Activated CD8-positive, alpha-beta T cell treated with anti-CD3 and anti-CD28 coated beads for 36 hours (primary cell): ENCODE data around the gene NIT2. TPM values are rescaled to one million over a fixed set of nuclear protein-coding genes. Genes with fewer than 3 reads are reported as not detected.
"Not testable (repeated sequence)": the region's sequence is repeated elsewhere in the genome, so short reads cannot be mapped to it uniquely, and the experiment has no call there.

Experiments used
- ATAC-seq: fragments of 200-7000 bp; cut with Tn5 transposase; one replicate; pipeline ENCODE4 v1.10.0; 2021; ENCODE audit warnings: mild to moderate bottlenecking, moderate library complexity
- CTCF ChIA-PET: fragments of 350-600 bp; sonication (Branson Sonifier 250); formaldehyde crosslinking; loops from one replicate; lab custom pipeline; 2021; ENCODE audit warnings: antibody characterized with exemption; lab: Charles Lee
- POLR2A ChIA-PET: fragments of 350-600 bp; sonication (Branson Sonifier 250); formaldehyde crosslinking; loops from one replicate; lab custom pipeline; 2021; ENCODE audit warnings: antibody characterized with exemption; lab: Charles Lee
- DNase-seq: peaks from one replicate; pipeline ENCODE4 v3.0.0-alpha.2; 2020
- H3K27ac Mint-ChIP-seq: one replicate; pipeline ENCODE4 v1.8.0; 2021; ENCODE audit warnings: mild to moderate bottlenecking, mixed read lengths
- H3K27me3 Mint-ChIP-seq: one replicate; pipeline ENCODE4 v1.8.0; 2021; ENCODE audit warnings: mixed read lengths
- H3K36me3 Mint-ChIP-seq: one replicate; pipeline ENCODE4 v1.8.0; 2021; ENCODE audit warnings: low read depth, mixed read lengths
- H3K4me1 Mint-ChIP-seq: one replicate; pipeline ENCODE4 v1.8.0; 2021; ENCODE audit warnings: low read depth, mixed read lengths
- H3K4me3 Mint-ChIP-seq: one replicate; pipeline ENCODE4 v1.8.0; 2021; ENCODE audit warnings: mild to moderate bottlenecking, moderate library complexity, mixed read lengths
- H3K9me3 Mint-ChIP-seq: one replicate; pipeline ENCODE4 v1.8.0; 2021; ENCODE audit warnings: mixed read lengths
- CTCF ChIP-seq: fragments of 200-600 bp; IDR thresholded peaks from one replicate; pipeline ENCODE4 v1.8.0; 2022; ENCODE audit warnings: antibody characterized with exemption, mild to moderate bottlenecking
- intact Hi-C: fragments of 100-400 bp; cut with micrococcal nuclease; formaldehyde crosslinking; loops from one replicate; pipeline ENCODE4 v1.10.0; 2022
- total RNA-seq, 2 experiments: library from RNA; stranded (reverse); gene quantifications; one replicate each; pipeline ENCODE4 v1.2.3, GENCODE V29; 2021

The NIT2 gene
- total RNA-seq, 2 experiments from 2014 or later, result 64.2 TPM

GRCh38 chr3:100333051-100333450, 1.5 kb upstream of the NIT2 start:
- H3K4me3 Mint-ChIP-seq, result no peak overlapping the region

GRCh38 chr3:100333970-100334487, 528 bp upstream of the NIT2 start:
- Mint-ChIP-seq H3K4me3 (peak overlapping the region; percentile 85), H3K27ac (peak overlapping the region; percentile 72), H3K9me3 (no peaks in the 10 kb centered on the region), H3K36me3 (peaks cover 7% of the 10 kb centered on the region), H3K27me3 (no peaks in the 10 kb centered on the region), H3K4me1 (peaks cover 15% of the 10 kb centered on the region)
- TF ChIP-seq CTCF, result no peak
- CTCF ChIA-PET, result interaction anchor here (0.7 to 3.0 kb wide), 4 partner anchors 11 to 38 kb away, joined by 3 to 15 read pairs (median 4); no protein-coding TSS in a partner anchor
- POLR2A ChIA-PET, result interaction anchor here (2.4 to 3.9 kb wide), 3 partner anchors 23 to 67 kb away, joined by 7 to 34 read pairs (median 9); partner anchors contain the start of genes LNP1 and TOMM70
- ATAC-seq, result peak; percentile 25
- peak; percentile 40 for DNase-seq
- intact Hi-C loops, result no loop called here

More at GRCh38 chr3:100333051-100333450, 1.5 kb upstream of the NIT2 start:
- ChIA-PET CTCF (interaction anchor here (1.2 to 3.0 kb wide), 3 partner anchors 17 to 423 kb away, joined by 3 to 15 read pairs (median 5); no protein-coding TSS in a partner anchor), POLR2A (interaction anchor here (3.9 kb wide), 1 partner anchor 68 kb away, joined by 34 read pairs; the partner anchor contains the start of genes LNP1 and TOMM70)
- H3K27me3 Mint-ChIP-seq, result no peaks in the 10 kb centered on the region
- H3K36me3 Mint-ChIP-seq, result peaks cover 2% of the 10 kb centered on the region
- no peaks in the 10 kb centered on the region for H3K9me3 Mint-ChIP-seq
- H3K27ac Mint-ChIP-seq, result no peak overlapping the region
- no peak for DNase-seq
- H3K4me1 Mint-ChIP-seq, result peaks cover 15% of the 10 kb centered on the region
- no peak for ATAC-seq
- no peak for TF ChIP-seq CTCF
- intact Hi-C loops, result no loop called here

GRCh38 chr3:100335434-100335833, 877 bp downstream of the NIT2 start:
- POLR2A ChIA-PET, result interaction anchor here (0.6 to 3.9 kb wide), 11 partner anchors 8 to 114 kb away, joined by 3 to 34 read pairs (median 3); partner anchors contain the start of genes LNP1 and TOMM70
- Mint-ChIP-seq H3K9me3 (no peaks in the 10 kb centered on the region), H3K27ac (peak overlapping the region; percentile 93), H3K4me3 (peak overlapping the region; percentile 85), H3K4me1 (peaks cover 15% of the 10 kb centered on the region), H3K36me3 (peaks cover 13% of the 10 kb centered on the region), H3K27me3 (no peaks in the 10 kb centered on the region)
- TF ChIP-seq CTCF, result no peak
- CTCF ChIA-PET, result interaction anchor here (0.9 to 3.0 kb wide), 4 partner anchors 8 to 267 kb away, joined by 3 to 15 read pairs (median 4); no protein-coding TSS in a partner anchor
- DNase-seq, result peak; percentile 37
- intact Hi-C loops, result no loop called here
- peak; percentile 25 for ATAC-seq

GRCh38 chr3:100336229-100336628, 1.7 kb downstream of the NIT2 start:
- H3K4me3 Mint-ChIP-seq, result peak overlapping the region; percentile 85
- H3K9me3 Mint-ChIP-seq, DNase-seq, H3K27me3 Mint-ChIP-seq, ATAC-seq, intact Hi-C loops: not testable (repeated sequence)
- peaks cover 15% of the 10 kb centered on the region for H3K4me1 Mint-ChIP-seq
- peak overlapping the region; percentile 16 for H3K27ac Mint-ChIP-seq
- H3K36me3 Mint-ChIP-seq, result peaks cover 21% of the 10 kb centered on the region
- ChIA-PET CTCF (interaction anchor here (3.0 kb wide), 1 partner anchor 20 kb away, joined by 15 read pairs; no protein-coding TSS in a partner anchor), POLR2A (interaction anchor here (1.2 to 3.9 kb wide), 4 partner anchors 21 to 65 kb away, joined by 3 to 34 read pairs (median 8); partner anchors contain the start of genes LNP1 and TOMM70)

- POLR2A ChIA-PET, result interaction anchor here (1.0 to 1.1 kb wide), 2 partner anchors 9 to 63 kb away, joined by 3 to 5 read pairs; partner anchors contain the start of gene LNP1
- intact Hi-C loops, result no loop called here
- DNase-seq (no peak), ATAC-seq (no peak)
- no peak for TF ChIP-seq CTCF
- CTCF ChIA-PET, result interaction anchor here (0.6 to 2.1 kb wide), 5 partner anchors 10 to 291 kb away, joined by 3 to 6 read pairs (median 4); no protein-coding TSS in a partner anchor
- H3K27ac Mint-ChIP-seq, result no peak overlapping the region
- H3K4me1 Mint-ChIP-seq, result peaks cover 20% of the 10 kb centered on the region
- H3K4me3 Mint-ChIP-seq, result no peak overlapping the region
- peaks cover 2% of the 10 kb centered on the region for H3K9me3 Mint-ChIP-seq
- no peaks in the 10 kb centered on the region for H3K27me3 Mint-ChIP-seq
- peaks cover 37% of the 10 kb centered on the region for H3K36me3 Mint-ChIP-seq
These were observed 4.4 kb downstream of the NIT2 start for GRCh38 chr3:100338911-100339310.
